ENCODE data around the gene PCGF3. TPM values are rescaled to one million over a fixed set of nuclear protein-coding genes. Genes with fewer than 3 reads are reported as not detected.
A peak's percentile ranks its signal among the peaks of the same experiment; 100 is the strongest.

Gene PCGF3
- total and polyA plus RNA-seq, 9 of the 15 experiments (the other 6 are each of a cell fraction or from before 2014, with no cell fraction given), result 2.6 to 46.1 (median 20.3) TPM

DNA sequence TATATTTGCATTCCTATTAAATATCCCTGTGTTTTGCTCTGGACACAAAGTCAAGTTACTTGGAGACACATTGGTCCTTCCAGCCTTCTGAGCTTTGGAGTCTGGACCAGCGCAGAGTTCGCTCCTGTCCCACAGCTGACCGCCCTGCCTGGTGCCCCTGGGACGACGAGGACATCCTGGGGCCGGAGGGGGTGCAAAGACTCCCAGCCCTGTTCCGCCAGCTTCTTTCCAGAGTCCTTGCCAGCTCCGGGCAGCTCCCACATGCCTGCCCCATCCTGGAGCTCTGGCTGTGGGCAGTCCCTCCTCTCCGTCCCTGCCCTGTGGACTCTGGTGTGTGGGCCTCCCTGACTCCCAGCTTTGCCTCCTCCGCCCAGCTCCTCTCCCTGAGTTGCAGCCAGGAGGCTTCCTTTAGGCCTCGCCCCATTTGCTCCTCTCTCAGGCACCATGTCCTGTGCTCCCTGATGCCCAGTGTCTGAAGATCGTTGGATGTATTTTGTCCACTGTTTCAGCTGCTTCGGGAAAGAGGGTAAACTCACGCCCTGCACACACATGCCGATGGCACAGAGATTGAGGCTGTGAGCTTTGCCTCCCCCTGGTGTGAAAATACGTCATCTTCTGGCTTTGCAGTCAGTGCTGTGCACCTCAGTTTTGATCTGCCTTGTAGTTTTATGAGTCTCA, 4.9 kb upstream of the PCGF3 start (continued):
- TF ChIP-seq, protein P1, sequence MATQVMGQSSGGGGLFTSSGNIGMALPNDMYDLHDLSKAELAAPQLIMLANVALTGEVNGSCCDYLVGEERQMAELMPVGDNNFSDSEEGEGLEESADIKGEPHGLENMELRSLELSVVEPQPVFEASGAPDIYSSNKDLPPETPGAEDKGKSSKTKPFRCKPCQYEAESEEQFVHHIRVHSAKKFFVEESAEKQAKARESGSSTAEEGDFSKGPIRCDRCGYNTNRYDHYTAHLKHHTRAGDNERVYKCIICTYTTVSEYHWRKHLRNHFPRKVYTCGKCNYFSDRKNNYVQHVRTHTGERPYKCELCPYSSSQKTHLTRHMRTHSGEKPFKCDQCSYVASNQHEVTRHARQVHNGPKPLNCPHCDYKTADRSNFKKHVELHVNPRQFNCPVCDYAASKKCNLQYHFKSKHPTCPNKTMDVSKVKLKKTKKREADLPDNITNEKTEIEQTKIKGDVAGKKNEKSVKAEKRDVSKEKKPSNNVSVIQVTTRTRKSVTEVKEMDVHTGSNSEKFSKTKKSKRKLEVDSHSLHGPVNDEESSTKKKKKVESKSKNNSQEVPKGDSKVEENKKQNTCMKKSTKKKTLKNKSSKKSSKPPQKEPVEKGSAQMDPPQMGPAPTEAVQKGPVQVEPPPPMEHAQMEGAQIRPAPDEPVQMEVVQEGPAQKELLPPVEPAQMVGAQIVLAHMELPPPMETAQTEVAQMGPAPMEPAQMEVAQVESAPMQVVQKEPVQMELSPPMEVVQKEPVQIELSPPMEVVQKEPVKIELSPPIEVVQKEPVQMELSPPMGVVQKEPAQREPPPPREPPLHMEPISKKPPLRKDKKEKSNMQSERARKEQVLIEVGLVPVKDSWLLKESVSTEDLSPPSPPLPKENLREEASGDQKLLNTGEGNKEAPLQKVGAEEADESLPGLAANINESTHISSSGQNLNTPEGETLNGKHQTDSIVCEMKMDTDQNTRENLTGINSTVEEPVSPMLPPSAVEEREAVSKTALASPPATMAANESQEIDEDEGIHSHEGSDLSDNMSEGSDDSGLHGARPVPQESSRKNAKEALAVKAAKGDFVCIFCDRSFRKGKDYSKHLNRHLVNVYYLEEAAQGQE (IDR thresholded peaks at IDR 0.05; ENCODE audit: borderline replicate concordance), result peak; percentile 45; the same call in 1 of the 2 replicates
- TF ChIP-seq, protein P1 (CRISPR knock-in tag; IDR thresholded peaks at IDR 0.05; ENCODE audit: low read depth), result no peak
- TF ChIP-seq RAD21 (CRISPR knock-in tag; conservative IDR thresholded peaks at IDR 0.05 in 1 of 2, IDR thresholded peaks at IDR 0.05 in 1 of 2) (peak in 1 of 2 experiments; percentile 43; a peak in 2 of 4 replicates), L3MBTL2 (IDR thresholded peaks at IDR 0.05) (0 out of 2 replicates have a peak, but pooled peaks have one; percentile 22)
- TF ChIP-seq, protein P2, sequence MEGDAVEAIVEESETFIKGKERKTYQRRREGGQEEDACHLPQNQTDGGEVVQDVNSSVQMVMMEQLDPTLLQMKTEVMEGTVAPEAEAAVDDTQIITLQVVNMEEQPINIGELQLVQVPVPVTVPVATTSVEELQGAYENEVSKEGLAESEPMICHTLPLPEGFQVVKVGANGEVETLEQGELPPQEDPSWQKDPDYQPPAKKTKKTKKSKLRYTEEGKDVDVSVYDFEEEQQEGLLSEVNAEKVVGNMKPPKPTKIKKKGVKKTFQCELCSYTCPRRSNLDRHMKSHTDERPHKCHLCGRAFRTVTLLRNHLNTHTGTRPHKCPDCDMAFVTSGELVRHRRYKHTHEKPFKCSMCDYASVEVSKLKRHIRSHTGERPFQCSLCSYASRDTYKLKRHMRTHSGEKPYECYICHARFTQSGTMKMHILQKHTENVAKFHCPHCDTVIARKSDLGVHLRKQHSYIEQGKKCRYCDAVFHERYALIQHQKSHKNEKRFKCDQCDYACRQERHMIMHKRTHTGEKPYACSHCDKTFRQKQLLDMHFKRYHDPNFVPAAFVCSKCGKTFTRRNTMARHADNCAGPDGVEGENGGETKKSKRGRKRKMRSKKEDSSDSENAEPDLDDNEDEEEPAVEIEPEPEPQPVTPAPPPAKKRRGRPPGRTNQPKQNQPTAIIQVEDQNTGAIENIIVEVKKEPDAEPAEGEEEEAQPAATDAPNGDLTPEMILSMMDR (IDR thresholded peaks at IDR 0.05 in 2 of 3, conservative IDR thresholded peaks at IDR 0.05 in 1 of 3; ENCODE audit: insufficient read depth in 2 of 3, low read depth in 1 of 3, low read length in 3 of 3), result peak in 2 of 3 experiments; percentile 25 to 36; a peak in 3 of 6 replicates

Data from K562 (cell line).